NOMO-1 treated with dmso at 0.1 percent for 144 hours (cell line): ENCODE data around the gene PELI3.

Experiments
- DNase-seq: peaks from one replicate; lab custom pipeline; 2025; ENCODE audit not compliant: unreplicated experiment; lab: John Stamatoyannopoulos, UW

Gene PELI3

DNA sequence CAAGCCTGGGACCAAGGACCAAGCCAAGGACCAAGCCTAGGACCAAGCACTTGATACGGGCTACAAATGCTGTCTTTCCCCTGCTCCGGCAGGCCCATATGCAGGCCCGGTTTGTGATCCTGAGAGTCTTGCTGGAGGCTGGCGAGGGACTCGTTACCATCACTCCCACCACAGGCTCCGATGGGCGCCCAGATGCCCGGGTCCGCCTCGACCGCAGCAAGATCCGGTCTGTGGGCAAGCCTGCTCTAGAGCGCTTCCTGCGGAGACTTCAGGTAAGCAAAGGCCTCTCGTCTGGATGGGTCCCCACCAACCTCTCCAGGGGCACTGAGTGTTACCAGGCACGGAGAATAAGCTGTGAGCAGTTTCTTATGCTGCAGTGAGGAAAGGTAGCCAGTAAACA is 30.5 kb downstream of the PELI3 start:
- DNase-seq, result no peak

DNA sequence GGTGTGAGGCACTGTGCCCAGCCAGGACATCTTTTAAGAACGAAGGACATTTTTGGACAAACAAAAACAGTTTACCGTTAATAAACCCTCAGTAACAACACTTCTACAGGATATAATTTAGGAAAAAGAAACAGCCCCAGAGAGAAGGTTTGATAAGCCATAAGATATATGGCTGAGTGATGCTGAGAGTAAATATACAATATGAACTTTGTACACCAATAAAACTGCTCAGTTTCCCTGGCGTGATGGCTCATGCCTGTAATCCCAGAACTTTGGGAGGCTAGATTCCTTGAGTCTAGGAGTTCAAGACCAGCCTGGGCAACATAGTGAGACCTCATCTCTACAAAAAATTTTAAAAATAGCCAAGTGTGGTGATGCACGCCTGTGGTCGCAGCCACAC is 31.8 kb downstream of the PELI3 start:
- no peak for DNase-seq

DNA sequence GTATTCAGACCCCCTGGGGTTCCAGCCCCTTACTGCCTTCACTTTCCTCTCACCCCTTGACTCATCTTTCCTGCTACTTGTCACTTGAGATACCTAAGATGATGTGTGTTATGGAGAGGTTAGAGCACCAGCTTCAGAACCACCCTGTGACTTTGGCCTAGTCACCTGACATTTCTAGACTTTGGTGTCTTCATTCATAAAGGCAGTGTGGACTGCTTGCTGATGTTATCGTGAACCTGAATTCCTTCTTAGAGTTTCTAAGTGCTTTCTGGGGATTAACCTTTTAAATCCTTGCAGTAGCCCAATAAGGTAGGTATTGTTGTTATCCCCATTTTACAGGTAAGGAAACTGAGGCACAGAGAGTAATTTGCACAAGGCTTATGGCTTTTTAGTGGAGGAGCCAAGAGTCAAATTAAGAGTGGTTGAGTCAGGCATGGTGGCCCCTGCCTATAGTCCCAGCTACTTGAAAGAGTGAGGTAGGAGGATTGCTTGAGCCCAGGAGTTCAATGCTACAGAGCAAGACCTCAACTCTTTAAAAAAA is 38.6 kb downstream of the PELI3 start:
- no peak for DNase-seq

DNA sequence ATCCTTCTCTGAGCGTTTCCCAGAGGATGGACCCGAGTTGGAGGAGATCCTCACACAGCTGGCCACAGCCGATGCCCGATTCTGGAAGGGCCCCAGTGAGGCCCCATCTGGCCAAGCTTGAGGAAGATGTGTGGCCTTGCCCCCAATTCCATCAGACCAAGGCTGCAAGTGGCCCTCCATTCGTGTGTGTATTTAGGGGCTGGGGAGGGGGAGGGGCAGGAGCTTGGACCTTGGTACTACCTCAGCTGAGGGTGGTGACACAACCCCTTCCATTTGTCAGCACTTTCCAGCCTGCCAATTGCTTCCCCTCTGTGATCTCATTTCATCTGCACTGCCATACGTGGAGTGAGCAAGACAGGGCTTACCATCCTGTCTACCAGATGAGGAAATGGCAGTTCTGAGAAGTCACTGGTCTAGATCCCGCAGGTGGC is 42.4 kb downstream of the PELI3 start:
- DNase-seq, result no peak

DNA sequence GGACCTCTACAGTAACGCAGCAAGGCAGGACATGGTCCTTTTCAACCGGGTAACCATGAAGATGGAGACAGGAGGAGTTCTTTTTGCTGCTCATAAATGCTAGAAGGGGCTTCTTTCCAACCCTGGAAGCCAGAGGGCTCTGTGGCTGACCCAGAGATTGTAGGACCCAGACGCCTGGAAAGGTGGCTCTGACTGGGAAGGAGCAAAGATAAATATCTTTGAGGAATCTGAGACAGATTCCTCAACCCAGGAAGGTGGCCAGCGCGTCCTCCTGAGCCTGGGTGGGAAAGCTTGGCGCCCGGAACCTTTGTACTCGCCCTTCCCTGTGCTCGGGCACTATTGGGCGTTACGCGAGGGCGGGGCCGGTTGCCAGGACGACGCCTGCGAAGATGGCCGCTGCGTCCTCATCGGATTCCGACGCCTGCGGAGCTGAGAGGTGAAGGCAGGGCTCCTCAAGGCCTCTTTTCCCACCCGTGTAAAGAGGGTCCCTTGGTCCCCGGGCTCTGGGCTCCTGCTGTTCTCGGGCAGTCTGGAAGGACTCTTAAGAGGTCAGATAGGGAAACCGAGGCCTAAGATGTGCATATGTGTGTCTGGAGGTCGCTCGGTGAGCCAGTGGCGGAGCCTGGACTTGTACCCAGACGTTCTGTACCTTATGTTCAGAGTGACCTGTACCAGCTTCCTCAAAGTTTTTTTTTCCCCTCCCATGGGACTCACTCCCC is 43.7 kb downstream of the PELI3 start, which contains the start of gene BBS1:
Gene BBS1 (plus strand): TSS at position 365 of the 719 bp plus-strand sequence. CDS start 25 bp downstream, at position 390.
- DNase-seq, result peak; percentile 34

DNA sequence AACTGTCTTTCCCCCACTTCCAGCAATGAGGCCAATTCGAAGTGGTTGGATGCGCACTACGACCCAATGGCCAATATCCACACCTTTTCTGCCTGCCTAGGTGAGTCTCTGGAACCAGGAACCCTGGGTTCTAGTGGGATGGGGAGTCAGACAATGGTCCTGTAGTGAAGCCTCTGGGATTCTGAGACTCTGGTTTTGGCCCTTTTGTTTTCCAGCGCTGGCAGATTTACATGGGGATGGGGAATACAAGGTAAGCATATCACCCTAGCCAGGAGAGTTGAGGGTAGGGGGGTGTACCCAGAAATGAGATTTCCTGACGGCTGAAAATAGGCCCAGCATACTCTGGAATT is 44.3 kb downstream of the PELI3 start:
- DNase-seq, result no peak

DNA sequence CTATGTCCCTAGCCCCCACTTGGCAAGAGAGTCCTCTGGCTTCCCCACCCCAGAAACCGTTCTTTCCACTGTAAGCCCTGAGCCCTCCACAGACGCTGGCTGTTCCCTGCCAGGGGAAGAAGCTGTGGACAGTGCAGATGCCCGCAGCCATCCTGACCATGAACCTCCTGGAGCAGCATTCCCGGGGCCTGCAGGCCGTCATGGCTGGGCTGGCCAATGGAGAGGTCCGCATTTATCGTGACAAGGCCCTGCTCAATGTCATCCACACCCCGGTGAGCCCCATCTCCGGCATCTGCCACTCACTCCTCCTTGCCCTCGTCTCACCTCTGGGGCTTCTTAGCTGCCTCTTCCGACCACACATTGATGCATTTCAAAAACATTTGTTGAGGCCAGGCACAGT is 56.9 kb downstream of the PELI3 start:
- DNase-seq, result no peak

DNA sequence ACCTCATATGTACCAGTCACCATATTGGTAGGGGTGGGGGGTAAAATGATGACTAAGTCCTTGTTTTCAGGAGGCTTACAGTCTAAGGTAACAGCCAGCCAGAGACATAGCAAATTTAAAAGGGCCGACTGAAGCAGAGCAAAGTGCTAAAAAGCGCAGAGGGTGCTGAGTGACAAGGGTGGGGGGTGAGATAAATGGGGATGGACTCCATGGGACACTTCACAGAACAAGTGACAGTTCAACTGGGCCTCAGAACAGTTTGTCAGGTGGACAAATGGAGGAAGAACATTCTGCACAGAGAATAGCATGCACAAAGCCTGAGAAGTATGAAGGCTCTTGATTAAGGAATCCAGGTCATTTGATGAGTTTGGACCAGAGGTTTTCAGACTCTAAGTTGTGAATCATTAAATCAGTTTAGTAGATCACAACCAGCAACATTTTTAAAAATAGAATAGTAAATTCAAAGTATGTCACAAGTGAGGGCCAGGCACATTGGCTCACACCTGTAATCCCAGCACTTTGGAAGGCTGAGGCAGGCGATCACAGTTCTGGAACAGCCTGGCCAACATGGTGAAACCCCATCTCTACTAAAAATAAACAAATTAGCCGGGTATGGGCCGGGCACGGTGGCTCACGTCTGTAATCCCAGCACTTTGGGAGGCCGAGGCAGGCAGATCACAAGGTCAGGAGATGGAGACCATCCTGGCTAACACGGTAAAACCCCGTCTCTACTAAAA is 57.8 kb downstream of the PELI3 start:
- DNase-seq, result no peak
